HG03064 (cell line): ENCODE measurements around the gene ZNF552.

Experiments
- ATAC-seq: cut with Tn5 transposase; IDR thresholded peaks from one replicate; pipeline ENCODE4 v1.9.1; 2021; ENCODE audit warnings: low read depth; ENCODE audit not compliant: unreplicated experiment

ZNF552 gene

GRCh38 chr19:57779220-57779845, 35.4 kb downstream of the ZNF552 start:
- ATAC-seq = no peak

DNA sequence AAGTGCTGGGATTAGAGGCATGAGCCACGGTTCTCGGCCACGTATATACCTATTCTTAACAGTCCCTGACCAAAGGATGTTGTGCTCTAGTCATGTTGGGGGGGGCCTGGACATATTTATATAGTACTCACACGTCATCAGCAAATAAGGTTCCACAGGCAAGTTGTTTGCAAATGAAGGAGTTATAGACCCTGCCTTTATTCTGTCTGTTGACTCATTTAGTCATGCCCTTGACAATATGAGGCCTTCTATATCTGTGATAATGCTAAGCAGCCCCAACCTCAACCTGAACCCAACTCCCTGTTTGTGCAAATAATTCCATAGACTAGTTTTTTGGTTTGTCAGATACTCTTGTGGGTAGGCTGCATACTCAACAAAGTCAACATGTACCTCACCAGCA, 36.4 kb downstream of the ZNF552 start:
- ATAC-seq = no peak

DNA sequence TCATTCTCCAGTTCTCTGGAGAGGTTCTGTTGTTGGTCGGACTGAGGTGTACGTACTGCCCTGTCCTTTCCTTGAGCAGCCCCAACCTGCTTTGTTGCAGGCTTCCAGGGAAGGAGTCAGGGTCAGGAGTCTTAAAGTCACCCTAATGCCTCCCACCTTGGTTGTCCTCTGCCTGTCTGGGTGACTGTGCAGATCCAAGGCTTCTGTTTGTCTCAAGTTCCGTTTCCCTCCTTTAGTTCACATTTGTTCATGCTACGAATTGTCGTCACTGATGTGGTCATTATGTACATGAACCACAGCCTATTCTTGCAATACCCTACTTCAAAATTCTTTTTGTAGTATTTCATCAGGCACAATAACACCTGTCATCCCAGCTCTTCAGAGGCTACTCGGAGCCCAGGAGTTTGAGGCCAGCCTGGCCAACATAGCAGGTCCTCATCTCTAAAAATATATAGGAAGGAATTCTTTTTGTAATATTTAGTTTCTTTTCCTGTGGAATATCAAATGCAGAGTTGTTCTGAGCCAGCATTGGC, 37.9 kb downstream of the ZNF552 start:
- no peak for ATAC-seq

DNA sequence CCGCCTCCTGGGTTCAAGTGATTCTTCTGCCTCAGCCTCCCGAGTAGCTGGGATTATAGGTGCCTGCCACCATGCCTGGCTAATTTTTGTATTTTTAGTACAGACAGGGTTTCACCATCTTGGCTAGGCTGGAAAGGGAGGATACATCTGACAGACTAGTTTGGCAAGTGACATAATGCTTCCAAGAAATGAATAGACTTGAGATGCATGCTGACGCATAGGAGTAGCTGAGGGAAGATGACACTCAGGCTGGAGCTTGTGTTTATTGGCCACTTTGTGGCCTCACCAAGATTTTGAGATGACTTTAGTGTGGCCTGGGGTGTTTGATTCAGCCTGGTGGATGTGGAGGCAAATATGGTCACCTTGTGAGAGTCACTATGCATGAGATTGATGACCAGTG, 41.2 kb downstream of the ZNF552 start:
- ATAC-seq = no peak

DNA sequence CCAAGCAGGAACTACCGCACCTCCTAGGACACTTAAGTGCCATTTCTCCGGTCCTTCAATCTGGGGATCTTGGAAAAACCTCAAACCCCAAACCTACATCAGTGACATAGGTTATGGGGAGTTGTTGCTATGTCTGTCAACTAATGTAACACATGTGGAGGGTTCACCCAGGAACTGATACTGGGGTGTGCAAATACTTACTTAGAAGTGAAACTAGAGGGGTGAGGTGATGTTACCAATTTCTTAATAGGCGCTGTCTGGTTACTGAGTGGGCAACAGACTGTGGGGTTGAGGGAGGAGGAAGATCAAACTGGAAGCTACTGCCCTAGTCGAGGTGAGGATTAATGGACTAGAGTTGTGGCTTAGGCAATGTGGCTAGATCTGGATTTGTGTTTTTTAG, 43.3 kb downstream of the ZNF552 start:
- no peak for ATAC-seq

DNA sequence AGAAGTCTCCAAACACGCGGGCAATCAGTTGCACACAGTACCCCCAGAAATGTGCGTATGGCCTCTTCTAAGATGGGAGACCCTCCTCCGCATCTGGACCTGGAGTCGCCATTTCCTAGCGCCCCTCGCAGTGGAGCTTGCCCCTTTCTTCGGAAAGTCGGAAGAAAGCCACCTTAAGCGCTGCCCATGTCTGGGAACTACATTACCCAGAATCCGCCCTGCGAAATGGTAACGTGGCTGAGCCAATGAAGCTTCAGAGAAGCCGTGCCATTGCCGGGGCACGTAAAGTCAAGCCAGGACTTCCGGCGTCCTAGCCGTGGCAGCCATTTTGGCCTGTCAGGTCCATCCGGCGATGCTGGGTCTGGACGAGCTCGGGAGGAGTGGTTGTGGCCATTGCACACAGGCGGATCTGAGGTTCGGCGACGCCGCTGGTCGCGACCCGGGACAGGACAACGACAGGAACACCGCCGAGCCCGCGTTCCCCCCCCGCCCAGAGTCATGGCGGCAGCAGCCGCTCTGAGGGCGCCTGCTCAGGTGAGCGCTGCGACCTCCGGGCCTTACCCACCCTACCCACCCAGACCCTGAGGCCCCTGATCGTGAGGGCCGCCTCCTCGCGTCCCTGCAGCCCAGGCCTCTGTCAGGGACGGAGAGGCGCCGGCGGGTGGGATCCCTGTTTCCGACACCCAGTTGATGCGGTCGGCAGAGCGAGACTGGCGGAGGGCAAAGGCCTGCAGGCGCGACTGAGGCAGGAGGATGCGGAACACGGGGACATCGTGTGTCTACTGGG, 45.2 kb downstream of the ZNF552 start, which contains the start of gene ZNF586:
Gene ZNF586 (plus strand): TSS at position 332 of the 787 bp plus-strand sequence. CDS start 167 bp downstream, at position 499.
- peak; percentile 92 for ATAC-seq

DNA sequence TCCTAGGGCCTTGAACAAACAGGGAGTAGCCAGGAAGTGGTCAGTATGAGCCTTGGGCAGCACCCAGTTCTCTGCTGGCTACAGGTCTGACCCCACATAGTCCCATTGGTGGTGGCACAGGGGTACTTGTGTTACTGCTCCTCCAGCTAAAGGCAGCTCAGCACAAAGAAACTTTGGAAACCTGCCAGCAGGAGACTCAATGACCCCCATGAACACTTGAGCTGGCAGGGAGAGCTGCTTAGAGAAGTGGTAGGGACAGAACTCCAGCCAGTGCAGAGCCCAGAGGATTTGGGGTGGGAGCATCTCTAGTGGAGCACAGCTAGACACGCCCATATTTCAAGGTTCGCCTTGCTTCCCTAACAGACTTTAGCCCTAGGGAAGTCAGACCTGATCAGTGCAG, 55.6 kb downstream of the ZNF552 start:
- ATAC-seq = no peak

GRCh38 chr19:57757941-57758340, 56.8 kb downstream of the ZNF552 start:
- no peak for ATAC-seq
